Hepatic stellate cell (primary cell): ENCODE measurements around the gene SCN5A.
A peak's percentile ranks its signal among the peaks of the same experiment; 100 is the strongest.

ENCODE experiments used
- DNase-seq: peaks from one replicate; pipeline ENCODE4 v3.0.0; 2011; ENCODE audit warnings: low spot score

The SCN5A gene

GRCh38 chr3:38647217-38647970 lies 2.1 kb downstream of the SCN5A start:
- DNase-seq: peak; percentile 5

- peak; percentile 6 for DNase-seq
These were observed 2.9 kb downstream of the SCN5A start for GRCh38 chr3:38646630-38647029.

- peak; percentile 1 for DNase-seq
These were observed 3.4 kb downstream of the SCN5A start for GRCh38 chr3:38646062-38646461.

GRCh38 chr3:38645601-38646000 lies 3.9 kb downstream of the SCN5A start:
- DNase-seq: no peak

DNA sequence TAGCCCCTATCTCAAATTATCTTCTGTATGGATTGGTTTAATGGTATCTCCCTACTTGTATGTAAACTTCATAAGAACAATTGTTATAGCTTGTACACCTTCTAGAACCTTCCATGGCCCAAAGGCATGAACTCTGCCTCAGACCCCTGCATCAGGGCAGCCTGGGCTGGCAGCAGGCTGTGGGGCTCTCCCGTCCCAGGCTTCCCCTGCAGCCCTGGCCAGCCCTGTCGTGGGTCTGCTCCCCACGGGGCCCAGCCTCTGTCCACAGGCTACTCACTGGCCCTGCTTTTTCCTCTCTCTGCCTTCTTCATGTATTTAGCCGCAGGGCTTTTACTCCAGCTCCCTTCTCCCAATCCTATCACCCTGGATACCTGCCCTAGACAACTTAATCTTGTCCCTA lies 4.4 kb downstream of the SCN5A start:
- DNase-seq: no peak

DNA sequence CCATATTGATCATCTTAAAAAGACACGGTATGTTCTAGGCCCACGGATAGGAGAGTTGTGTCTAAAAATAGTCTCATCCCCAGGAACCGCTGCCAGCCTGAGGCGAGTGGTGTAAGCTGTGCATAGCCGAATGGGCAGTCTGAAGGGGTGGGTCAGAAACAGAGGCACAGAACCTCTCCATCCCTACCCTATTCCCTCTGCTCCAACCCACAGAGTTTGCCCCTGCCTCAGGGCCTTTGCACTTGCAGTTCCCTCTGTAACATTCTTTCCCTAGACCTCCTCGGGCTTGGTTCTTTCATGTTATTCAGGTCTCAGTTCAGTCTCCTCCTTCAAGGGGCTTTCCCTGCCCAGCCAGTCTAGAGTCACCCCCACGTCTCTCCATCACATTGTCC lies 4.8 kb downstream of the SCN5A start:
- no peak for DNase-seq

DNA sequence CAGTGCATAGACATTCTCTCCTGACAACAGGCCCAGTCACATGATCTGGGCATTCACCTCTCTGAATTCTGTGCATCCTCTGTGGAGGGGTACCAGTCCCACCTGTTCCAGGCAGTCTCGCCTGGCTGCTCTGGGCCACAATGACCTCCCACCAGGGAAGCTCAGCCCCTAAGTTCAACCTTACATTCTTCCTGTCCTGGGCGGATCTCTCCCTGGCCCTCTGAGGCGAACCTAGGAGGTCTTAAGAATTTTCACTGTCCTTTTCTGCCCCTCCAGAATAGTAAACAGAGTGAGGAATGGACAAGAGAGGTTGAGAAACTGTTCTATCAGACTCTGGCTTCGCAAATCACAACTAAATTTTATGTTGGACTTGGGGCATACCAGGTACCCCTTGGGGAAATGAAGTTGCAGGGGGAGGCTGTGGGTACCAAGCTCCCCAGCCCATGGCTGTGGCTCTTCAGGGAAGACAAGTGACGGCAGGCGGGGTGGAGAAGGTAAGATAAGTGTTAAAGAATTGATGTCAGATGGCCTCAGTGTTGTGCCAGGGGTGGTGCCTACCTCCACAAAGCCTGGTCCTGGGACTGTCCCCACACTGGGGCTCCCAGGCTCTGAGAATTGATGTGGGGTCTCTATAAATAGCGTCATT lies 5.3 kb downstream of the SCN5A start:
- no peak for DNase-seq

GRCh38 chr3:38643592-38643991 lies 5.9 kb downstream of the SCN5A start:
- DNase-seq: no peak

DNA sequence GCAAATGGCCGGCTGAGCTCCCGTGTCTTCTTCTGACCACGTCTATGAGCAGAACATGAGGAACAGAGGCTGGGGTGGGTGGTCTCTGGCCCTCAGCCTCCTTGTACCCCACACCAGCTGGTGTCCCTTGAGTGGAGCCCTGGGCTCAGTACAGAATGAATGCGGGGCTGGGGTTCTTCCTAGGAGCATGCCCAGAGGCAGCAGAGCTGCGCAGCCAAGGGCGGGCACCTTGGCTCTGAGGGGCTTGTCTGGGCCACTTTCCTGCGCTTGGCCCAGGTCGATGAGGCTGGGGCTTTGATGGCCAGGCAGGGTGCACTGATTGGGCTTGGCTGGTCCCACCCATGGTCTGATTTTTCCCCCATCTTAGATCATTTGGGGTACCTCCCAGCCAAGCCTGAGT lies 6.4 kb downstream of the SCN5A start:
- DNase-seq: no peak

DNA sequence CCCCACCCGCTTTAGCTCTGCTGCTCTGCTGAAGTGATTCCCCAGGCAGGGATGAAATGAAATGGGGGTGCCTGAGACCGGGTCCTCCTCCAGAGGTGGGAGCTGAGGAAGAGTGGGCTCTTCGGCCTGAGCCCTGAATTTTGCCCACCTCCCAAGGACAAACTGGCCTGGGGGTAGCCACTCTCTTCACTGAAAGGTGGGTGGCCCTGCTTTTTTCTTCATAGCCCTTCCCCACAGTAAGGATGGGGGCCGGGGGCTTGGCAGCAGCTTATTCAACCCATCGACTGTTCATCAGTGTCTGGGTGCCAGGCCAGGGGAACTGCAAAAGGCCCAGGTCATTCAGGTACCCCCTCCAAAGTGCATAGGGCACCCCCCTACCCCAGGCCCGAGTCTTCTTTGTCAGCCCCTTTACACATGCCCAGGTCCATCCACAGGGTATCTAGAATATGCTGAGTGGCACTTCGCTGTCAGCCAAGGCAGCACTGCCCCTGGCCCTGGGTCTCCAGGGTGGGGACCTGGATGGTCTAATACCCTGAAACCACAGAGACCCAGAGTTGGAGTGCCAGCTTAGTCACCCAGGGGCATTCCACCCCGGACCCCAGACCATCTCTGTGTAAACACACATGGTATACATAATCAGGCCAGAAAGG lies 7.9 kb downstream of the SCN5A start:
- no peak for DNase-seq

DNA sequence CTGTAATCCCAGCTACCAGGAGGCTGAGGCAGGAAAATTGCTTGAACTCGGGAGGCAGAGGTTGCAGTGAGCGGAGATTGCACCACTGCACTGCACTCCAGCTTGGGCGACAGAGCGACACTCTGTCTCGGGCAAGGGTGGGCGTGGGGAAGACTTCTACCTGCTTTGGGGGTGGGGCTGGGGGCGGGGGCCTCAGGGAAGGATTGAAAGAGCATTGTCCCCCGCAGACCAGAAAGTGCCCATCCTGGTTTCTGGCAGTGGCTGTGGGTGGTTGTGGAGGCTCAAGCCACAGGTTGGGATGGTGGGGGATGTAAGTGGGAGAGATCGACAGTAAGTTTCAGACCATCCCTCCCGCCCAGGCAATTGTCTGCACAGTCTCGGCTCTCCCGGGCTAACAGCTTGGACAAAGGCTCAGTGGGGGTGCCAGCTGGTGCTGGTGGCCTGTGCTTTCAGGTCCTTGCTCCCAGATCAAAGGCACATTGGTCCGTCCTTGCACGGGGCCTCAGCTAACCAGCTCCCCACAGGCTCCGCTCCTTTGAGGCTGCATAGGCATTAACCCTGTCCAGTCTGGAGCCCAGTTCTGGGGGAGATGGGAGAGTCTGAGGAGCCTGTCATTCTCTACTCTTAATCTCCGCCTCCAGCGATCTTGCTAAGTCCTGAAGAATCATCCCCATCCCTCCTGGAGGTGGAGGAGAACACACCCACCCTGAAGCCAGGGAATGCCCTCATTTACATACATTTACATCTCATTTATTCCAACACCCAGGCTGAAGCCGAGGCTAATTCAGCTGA lies 8.6 kb downstream of the SCN5A start:
- no peak for DNase-seq

- no peak for DNase-seq
These were observed 11.1 kb downstream of the SCN5A start for GRCh38 chr3:38638354-38638753.

DNA sequence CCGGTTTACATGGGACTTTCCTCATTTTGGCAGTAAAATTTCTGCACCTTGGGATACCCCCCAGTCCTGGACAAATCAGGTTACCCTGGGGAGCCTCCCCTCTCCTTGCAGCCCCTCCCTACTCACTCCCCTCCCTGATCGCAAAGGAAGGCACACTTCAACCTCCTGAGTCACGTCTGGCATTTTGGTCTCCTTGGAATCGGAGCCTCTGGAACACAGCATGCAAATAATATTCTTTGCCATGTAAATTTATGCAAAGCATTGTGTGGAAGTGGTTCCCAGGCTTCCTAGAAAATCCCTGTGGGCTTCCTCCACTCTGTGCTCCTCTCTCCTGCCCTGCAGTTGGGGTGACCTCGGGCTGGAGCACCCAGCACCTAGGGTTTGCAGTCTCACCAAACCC lies 11.6 kb downstream of the SCN5A start:
- no peak for DNase-seq

DNA sequence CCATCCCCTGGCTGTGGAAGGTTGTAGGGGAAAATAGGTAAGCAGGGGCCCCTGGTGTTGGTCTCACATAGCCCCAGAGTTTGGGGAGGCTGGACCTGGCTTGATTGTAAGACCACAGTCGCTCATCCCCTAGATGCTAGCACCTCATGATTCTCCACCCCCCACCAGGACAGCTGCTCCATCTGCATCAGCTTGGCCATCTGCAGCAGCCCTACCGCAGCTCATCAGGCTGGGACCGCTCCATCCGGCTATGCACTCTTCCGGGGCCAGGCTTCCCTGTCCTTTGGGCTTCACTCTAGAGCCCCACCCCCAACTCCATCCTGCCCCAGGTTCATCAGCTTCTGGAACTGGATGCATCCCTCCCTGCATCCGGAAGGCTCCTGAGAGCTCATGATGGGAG lies 12.6 kb downstream of the SCN5A start:
- no peak for DNase-seq

DNA sequence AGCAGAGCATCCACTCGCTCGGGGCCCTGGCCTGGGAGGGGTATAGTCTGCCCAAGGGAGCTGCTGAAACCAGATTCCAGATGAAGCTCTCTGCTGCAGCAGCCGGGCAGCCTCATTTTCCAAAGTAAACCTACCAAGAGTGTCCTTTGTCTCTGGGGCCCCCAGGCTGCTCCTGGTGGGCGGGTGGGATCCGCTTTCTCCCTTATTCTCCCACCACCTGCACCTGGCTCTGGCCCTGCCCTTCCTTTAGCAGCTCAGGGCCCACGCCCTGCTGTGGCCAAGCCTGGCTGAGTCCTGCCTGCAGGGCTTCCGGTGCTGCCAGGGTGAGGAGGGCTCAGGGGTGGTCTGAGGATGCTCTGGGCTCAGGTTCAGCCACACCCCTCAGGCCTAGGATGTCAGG lies 13.0 kb downstream of the SCN5A start:
- DNase-seq: no peak

DNA sequence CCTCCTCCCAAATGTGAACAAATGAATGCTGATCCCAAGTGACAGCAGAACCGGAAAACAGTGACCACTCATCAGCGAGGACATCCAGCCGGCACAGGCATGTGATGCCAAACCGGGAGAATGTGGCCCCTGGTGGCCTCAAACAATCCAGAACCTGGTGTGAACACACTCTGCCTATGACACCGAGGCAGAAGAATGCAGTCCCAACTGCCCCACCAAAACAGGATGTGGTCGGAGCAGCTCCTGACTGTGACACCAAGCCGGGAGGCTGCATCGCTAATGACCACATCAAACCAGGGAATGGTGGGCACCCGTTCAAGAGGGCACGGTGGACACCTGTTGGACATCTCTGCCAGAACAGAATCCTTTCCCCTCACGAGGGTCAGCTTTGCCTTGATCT lies 15.4 kb downstream of the SCN5A start:
- peak; percentile 81 for DNase-seq

DNA sequence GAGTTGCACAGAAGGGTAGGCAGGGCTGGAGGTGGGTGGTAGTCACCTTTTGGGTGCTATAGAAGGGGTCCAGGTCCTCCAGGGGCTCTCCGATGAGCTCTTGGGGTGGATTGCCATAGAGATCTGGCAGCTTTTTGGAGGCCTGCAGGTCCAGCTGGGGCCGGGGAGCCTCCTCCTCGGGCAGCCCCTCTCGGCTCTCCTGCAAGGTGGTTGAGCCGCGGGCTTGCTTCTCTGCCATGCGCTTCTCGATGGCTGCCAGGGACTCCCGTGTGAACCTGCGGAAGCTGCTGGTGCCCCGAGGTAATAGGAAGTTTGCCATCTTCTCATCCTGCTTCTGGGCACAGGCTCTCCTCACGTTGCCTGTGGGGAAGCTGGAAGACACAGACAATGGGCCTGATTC lies 16.5 kb downstream of the SCN5A start:
- no peak for DNase-seq

GRCh38 chr3:38630606-38631005 lies 18.9 kb downstream of the SCN5A start:
- no peak for DNase-seq

DNA sequence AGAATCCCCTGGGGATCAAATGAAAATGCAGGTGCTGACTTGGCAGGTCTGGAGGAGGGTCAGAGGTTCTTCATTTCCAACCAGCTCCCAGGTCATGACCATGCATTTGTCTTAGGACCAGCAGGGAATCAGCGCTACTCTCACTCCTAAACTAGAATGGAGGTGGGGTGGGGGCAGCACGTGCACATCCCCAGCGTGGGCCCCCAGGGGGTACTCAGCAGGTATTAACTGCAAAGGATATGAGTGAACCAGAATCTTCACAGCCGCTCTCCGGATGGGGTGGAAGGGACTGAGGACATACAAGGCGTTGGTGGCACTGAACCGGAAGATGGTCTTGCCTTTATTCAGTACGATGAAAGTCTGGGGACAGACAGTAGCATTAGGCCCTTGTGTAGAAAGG lies 19.4 kb downstream of the SCN5A start:
- no peak for DNase-seq

DNA sequence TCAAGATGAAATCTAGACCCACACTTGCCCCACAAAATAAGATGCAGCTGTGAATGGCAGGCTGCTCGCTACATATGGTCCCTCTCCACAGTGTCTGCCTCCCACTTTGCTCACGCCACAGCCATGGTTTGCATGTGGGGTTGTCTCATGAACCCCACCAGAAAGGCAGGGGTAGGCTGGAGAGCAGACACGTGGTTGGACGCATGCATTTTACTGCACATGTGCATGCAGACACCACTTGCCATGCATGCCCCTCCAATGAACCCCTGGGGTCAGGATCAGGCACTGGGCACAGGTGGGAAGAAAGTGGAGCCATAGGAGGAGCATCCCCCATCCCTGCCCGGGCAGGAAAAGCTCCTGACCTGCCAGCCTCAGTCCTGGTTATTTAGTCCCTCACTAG lies 20.7 kb downstream of the SCN5A start:
- no peak for DNase-seq

GRCh38 chr3:38627956-38628355 lies 21.5 kb downstream of the SCN5A start:
- peak; percentile 54 for DNase-seq

- DNase-seq: no peak
These were observed 23.3 kb downstream of the SCN5A start for GRCh38 chr3:38626171-38626570.

GRCh38 chr3:38623539-38623938 lies 25.9 kb downstream of the SCN5A start:
- DNase-seq: no peak
